Inflammatory macrophage (primary cell): Measurements from ENCODE around the gene ANKRD23.

ENCODE experiments used
- DNase-seq, 2 donors: peaks; one replicate each; pipeline ENCODE4 v3.0.0-alpha.2; 2020 to 2022

ANKRD23 gene

GRCh38 chr2:96877042-96877451, 33.2 kb upstream of the ANKRD23 start:
- DNase-seq: no peak

- no peak for DNase-seq
Observed at GRCh38 chr2:96876269-96877041, 32.6 kb upstream of the ANKRD23 start.

- DNase-seq: no peak
Observed at GRCh38 chr2:96875498-96876268, 31.9 kb upstream of the ANKRD23 start.

- DNase-seq: no peak
Observed at GRCh38 chr2:96874198-96874831, 30.5 kb upstream of the ANKRD23 start.

- DNase-seq: peak; percentile 64 to 79
Observed at GRCh38 chr2:96873651-96874096, 29.9 kb upstream of the ANKRD23 start.

GRCh38 chr2:96872591-96873349, 28.9 kb upstream of the ANKRD23 start:
- DNase-seq: no peak

GRCh38 chr2:96870626-96871255, 26.9 kb upstream of the ANKRD23 start:
- no peak for DNase-seq

- no peak for DNase-seq
Observed at GRCh38 chr2:96869822-96870625, 26.2 kb upstream of the ANKRD23 start, which contains the start of gene SEMA4C. Gene SEMA4C (minus strand): TSS chr2:96870080. CDS start chr2:96867886, 2,194 bp downstream.

- no peak for DNase-seq
Observed at GRCh38 chr2:96869281-96869821, 25.5 kb upstream of the ANKRD23 start.

DNA sequence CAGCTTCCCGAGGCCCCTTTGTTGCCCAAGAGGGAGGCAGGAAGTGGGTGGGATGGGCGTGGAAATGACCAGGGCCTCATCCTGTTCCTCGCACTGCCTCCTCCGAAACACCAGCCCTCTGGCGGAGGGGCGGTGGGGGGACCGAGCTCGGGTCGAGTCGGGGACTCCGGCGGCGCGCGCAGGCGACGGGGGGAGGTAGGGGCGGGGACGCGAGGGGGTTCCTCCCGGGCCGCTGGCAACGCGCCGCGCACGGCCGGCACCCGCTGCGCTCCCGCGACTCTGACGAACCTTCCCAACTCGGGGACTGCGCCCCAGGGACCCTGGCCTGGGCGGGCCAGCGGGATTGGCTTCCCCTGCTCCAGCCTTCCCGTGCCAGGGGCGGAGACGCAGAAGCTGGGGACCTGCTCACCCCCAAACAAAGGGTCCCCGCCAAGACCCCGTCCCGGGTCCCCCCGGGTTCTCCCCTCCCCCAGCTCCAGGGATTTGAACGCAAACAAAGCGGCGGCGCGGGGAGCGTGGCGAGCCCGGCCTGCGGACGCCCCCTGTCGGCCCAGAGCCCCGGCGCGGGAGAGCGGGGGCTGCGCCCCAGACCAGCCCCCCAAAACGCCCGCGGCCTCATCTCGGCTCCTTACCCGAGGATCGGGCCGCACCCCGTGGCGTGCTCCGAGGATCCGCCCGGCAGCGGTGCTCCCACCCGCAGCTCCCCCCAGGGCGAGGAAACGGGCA, 24.9 kb upstream of the ANKRD23 start:
- peak; percentile 13 to 42 for DNase-seq

DNA sequence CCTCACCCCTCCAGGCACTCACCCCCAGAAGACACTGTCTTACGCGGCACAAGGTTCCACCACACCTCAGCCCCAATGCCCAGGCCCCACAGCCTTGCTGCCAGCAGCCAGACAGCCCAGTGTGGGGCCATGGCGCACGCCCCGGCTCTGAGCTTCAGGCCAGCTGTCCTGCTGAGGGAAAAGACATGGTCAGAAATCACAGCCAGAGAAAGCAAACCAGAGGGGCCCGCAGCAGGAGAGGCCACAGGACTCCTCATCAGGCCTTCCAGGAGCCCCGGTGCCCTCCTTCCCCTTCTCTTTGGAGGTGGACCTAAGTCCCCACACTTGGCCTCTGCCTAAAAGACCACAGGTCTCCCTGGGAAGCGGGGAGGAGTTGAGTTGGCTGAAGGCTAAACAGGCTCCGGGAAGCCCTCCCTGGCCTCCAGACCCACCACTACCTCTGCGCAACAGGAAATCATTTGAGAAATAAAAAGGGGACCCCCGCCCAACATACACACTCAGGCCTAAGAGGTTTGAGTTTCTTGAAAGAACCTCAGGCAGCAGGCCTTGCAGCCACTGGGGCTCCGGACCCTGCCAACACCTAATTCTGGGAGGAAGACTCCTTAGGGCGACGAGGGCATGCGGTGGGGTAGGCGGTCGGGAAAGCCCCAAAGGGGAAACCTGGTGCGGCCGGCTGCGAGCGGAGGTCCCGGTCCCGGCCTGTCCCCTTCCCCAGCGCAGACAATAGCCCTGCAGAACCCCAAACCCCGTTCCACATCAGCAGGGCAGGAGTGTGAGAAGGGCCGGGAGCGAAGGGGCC, 24.1 kb upstream of the ANKRD23 start:
- no peak for DNase-seq

- no peak for DNase-seq
Observed at GRCh38 chr2:96866986-96867755, 23.4 kb upstream of the ANKRD23 start.

DNA sequence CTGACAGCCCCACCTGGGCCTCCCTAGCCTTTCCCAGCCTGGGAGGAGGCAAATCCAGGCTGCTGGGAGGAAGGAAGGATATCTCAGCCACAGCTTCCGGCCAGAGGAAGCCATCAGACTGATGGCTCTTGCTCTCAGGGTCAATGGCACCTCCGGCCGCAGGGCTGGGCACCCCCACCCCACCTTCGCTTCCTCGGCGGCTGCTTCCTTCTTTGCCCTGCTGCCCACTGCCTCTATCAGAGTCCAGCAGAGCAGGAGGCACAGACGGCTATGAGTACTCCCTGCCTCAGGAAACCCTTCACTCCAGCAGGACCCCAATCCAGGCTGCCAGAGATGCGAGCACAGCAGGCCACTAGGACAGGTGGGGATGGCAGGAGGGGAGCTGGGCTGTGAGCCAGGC, 22.8 kb upstream of the ANKRD23 start:
- DNase-seq: no peak

DNA sequence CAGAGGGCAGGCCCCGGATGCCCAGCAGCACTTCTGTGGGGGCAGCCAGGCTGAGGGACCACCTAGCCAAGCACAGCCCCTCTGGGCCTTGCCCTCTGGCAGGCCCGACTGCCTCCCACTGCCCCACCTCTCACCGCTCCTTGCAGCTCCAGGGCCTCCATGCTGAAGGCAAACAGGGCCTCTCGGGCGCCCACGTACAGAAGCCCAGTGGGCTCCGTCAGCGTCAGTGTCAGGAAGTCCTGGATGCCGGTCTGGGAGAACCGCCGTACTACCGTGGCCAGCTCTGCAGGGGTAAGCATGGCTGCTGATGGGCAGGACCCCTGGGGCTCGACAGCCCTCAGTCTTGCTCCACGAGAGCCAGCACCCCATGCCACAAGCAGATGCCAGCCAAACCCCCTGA, 22.3 kb upstream of the ANKRD23 start:
- no peak for DNase-seq

- no peak for DNase-seq
Observed at GRCh38 chr2:96865654-96866053, 21.8 kb upstream of the ANKRD23 start.

GRCh38 chr2:96864343-96865091, 20.7 kb upstream of the ANKRD23 start:
- no peak for DNase-seq

DNA sequence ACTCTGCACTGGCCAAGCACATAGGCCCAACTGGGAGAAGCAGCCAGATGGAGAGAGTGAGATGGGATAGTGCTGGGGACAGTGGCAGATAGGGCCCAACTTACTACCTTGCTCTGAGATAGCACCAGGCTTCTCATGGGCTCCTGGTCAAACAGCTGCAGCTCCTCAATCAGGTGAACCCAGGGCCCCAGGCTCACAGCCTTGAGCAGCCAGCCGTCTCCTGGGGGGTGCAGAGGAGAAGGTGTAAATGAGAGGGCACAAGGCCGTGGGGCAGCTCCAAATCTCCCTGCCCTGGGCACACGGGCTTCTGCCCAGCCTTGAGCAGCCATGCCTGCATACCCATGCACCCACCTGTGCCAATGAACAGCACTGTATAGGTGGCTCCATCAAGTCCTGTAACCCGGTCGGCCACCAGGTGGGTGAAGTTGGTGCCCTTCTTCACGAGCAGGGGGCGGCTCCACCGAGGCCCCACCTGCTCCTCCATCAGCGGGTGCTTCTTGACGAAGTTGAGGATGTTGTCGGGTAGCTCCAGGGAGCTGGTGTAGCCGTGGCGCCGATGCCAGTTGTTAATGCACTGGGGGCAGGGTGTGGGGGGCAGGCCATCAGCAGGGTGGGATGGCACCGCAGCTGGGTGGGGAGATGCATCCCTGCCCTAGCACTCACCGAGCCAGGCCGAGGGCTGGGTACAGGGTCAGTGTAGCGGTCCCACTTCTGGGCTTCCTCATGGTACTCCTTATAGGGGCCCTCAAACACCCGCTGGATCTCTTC, 19.9 kb upstream of the ANKRD23 start:
- DNase-seq: no peak
